H1 (cell line): Measurements from ENCODE around the gene PIK3C2G. TPM values are rescaled to one million over a fixed set of nuclear protein-coding genes. Genes with fewer than 3 reads are reported as not detected.

Experiments used
- CTCF ChIA-PET: fragments of 300-600 bp; sonication (Branson Sonifier 250); formaldehyde crosslinking; loops from one replicate; lab custom pipeline; 2021; ENCODE audit not compliant: partially characterized antibody; lab: Charles Lee
- POLR2A ChIA-PET: fragments of 300-600 bp; sonication (Branson Sonifier 250); formaldehyde crosslinking; loops from one replicate; lab custom pipeline; 2021; ENCODE audit warnings: inconsistent platforms; ENCODE audit not compliant: partially characterized antibody; lab: Charles Lee
- DNase-seq, 2 experiments: peaks; one replicate each; pipeline versions ENCODE4 v3.0.0 to v3.0.0-alpha.2; 2010 to 2022; ENCODE audit warnings: low spot score in 2 of 2, low read depth in 1 of 2, mixed read lengths in 1 of 2
- FAIRE-seq: peaks from 2 replicates; lab custom pipeline; 2011; peaks lifted over from hg19 to GRCh38; lab: Jason Lieb, UNC
- H2AFZ ChIP-seq: 2 replicates; pipeline ENCODE4 v1.8.1; 2012; ENCODE audit warnings: low read length, inconsistent platforms
- H2AK5ac ChIP-seq: 2 replicates; pipeline ENCODE4 v1.6.1; 2013; ENCODE audit warnings: low read depth, low read length
- H2BK120ac ChIP-seq: replicated peaks from 2 replicates; pipeline ENCODE3; 2013; ENCODE audit warnings: low read depth, low read length, inconsistent platforms
- H2BK12ac ChIP-seq: 2 replicates; pipeline ENCODE4 v1.6.1; 2013; ENCODE audit warnings: low read depth, low read length
- H2BK15ac ChIP-seq: 2 replicates; pipeline ENCODE4 v1.6.1; 2013; ENCODE audit warnings: low read length
- H2BK20ac ChIP-seq: 2 replicates; pipeline ENCODE4 v1.6.1; 2013; ENCODE audit warnings: low read length
- H2BK5ac ChIP-seq: 2 replicates; pipeline ENCODE4 v1.6.1; 2013; ENCODE audit warnings: low read depth, low read length
- H3K14ac ChIP-seq: 2 replicates; pipeline ENCODE4 v1.6.1; 2013; ENCODE audit warnings: inconsistent platforms; ENCODE audit not compliant: insufficient read length
- H3K18ac ChIP-seq: 2 replicates; pipeline ENCODE4 v1.6.1; 2013; ENCODE audit warnings: low read length; ENCODE audit errors: extremely low read depth
- H3K23ac ChIP-seq: 2 replicates; pipeline ENCODE4 v1.6.1; 2013; ENCODE audit warnings: inconsistent platforms; ENCODE audit not compliant: insufficient read length
- H3K23me2 ChIP-seq: 2 replicates; pipeline ENCODE4 v1.6.1; 2013; ENCODE audit warnings: low read depth, low read length
- H3K27ac ChIP-seq: 2 replicates; pipeline ENCODE4 v1.6.1; 2011; ENCODE audit warnings: low read depth, low read length, inconsistent platforms
- H3K27me3 ChIP-seq, 4 experiments: replicated peaks in 1 of 4; 1 replicate in 1 of 4; 2 replicates in 3 of 4; pipeline versions ENCODE4 v1.6.1 to v1.8.1; 2011 to 2013; ENCODE audit warnings: low read length in 3 of 4, mild to moderate bottlenecking in 3 of 4, inconsistent platforms in 2 of 4, mixed read lengths in 2 of 4, moderate library complexity in 1 of 4; ENCODE audit not compliant: control insufficient read depth in 3 of 4, insufficient read depth in 3 of 4; ENCODE audit errors: extremely low read depth in 1 of 4
- H3K36me3 ChIP-seq, 4 experiments: 2 replicates each; pipeline versions ENCODE4 v1.6.1 to v1.8.1; 2011 to 2013; ENCODE audit warnings: mild to moderate bottlenecking in 4 of 4, low read length in 3 of 4, moderate library complexity in 2 of 4, control low read depth in 1 of 4, inconsistent platforms in 1 of 4; ENCODE audit not compliant: insufficient read depth in 4 of 4, control insufficient read depth in 2 of 4
- H3K4ac ChIP-seq: replicated peaks from 2 replicates; pipeline ENCODE3; 2013; ENCODE audit warnings: low read length, low read depth, mixed read lengths, inconsistent platforms; ENCODE audit not compliant: insufficient read length
- H3K4me1 ChIP-seq, 4 experiments: replicated peaks in 1 of 4; 1 replicate in 1 of 4; 2 replicates in 3 of 4; pipeline versions ENCODE4 v1.6.1 to v1.8.1; 2011 to 2013; ENCODE audit warnings: low read length in 3 of 4, inconsistent platforms in 2 of 4, mixed read lengths in 1 of 4; ENCODE audit not compliant: insufficient read depth in 4 of 4, control insufficient read depth in 3 of 4
- H3K4me2 ChIP-seq, 2 experiments: 2 replicates each; pipeline versions ENCODE4 v1.6.1 to v1.8.1; 2011 to 2013; ENCODE audit warnings: low read depth in 2 of 2, low read length in 2 of 2, control low read depth in 1 of 2, inconsistent platforms in 1 of 2, mild to moderate bottlenecking in 1 of 2; ENCODE audit not compliant: insufficient read depth in 1 of 2
- H3K4me3 ChIP-seq, 4 experiments: fragments of 200-600, 300-600 bp in 1 of 4; sonication (generic), shearing (Covaris generic), sonication (Bioruptor Twin) in 1 of 4; 2 replicates each; pipeline versions ENCODE4 v1.5.1 to v1.8.1; 2011 to 2016; ENCODE audit warnings: low read length in 4 of 4, low read depth in 3 of 4, control low read depth in 2 of 4, inconsistent platforms in 2 of 4, mild to moderate bottlenecking in 2 of 4, mixed read lengths in 1 of 4, moderate library complexity in 1 of 4; ENCODE audit not compliant: insufficient read depth in 2 of 4; ENCODE audit errors: extremely low read depth in 1 of 4
- H3K56ac ChIP-seq: replicated peaks from 2 replicates; pipeline ENCODE3; 2013; ENCODE audit warnings: low read depth, mild to moderate bottlenecking, mixed read lengths, low read length, inconsistent platforms; ENCODE audit not compliant: insufficient read length
- H3K79me1 ChIP-seq: 2 replicates; pipeline ENCODE4 v1.6.1; 2013; ENCODE audit warnings: low read depth, low read length, control low read depth
- H3K79me2 ChIP-seq, 2 experiments: 2 replicates each; pipeline versions ENCODE4 v1.6.1 to v1.8.1; 2012 to 2013; ENCODE audit warnings: low read length in 2 of 2, mild to moderate bottlenecking in 2 of 2, inconsistent platforms in 1 of 2; ENCODE audit not compliant: insufficient read depth in 2 of 2, control insufficient read depth in 1 of 2
- H3K9ac ChIP-seq, 4 experiments: replicated peaks in 1 of 4; 1 replicate in 1 of 4; 2 replicates in 3 of 4; pipeline versions ENCODE4 v1.6.1 to v1.8.1; 2011 to 2013; ENCODE audit warnings: low read depth in 3 of 4, low read length in 3 of 4, control low read depth in 2 of 4, mild to moderate bottlenecking in 2 of 4, moderate library complexity in 2 of 4, inconsistent platforms in 1 of 4; ENCODE audit errors: extremely low read depth in 1 of 4
- H3K9me3 ChIP-seq, 2 experiments: 2 replicates each; pipeline versions ENCODE4 v1.6.1 to v1.8.1; 2012 to 2013; ENCODE audit warnings: mild to moderate bottlenecking in 2 of 2, moderate library complexity in 2 of 2, control low read depth in 1 of 2, inconsistent platforms in 1 of 2, low read depth in 1 of 2, low read length in 1 of 2, mixed read lengths in 1 of 2; ENCODE audit not compliant: insufficient read depth in 2 of 2
- H4K20me1 ChIP-seq, 2 experiments: replicated peaks in 1 of 2; 2 replicates each; pipeline versions ENCODE3 to v1.8.1; 2011 to 2013; ENCODE audit warnings: inconsistent platforms in 2 of 2, low read length in 2 of 2, mild to moderate bottlenecking in 1 of 2; ENCODE audit not compliant: insufficient read depth in 2 of 2, control insufficient read depth in 1 of 2
- H4K5ac ChIP-seq: 2 replicates; pipeline ENCODE4 v1.6.1; 2013; ENCODE audit warnings: low read length, low read depth, mixed read lengths, inconsistent platforms; ENCODE audit not compliant: insufficient read length
- H4K8ac ChIP-seq: 2 replicates; pipeline ENCODE4 v1.8.0; 2013; ENCODE audit warnings: mild to moderate bottlenecking, moderate library complexity, low read length, inconsistent platforms; ENCODE audit not compliant: insufficient read depth; ENCODE audit errors: extremely low read depth
- H4K91ac ChIP-seq: replicated peaks from 2 replicates; pipeline ENCODE3; 2013; ENCODE audit warnings: low read length, mixed read lengths, inconsistent platforms; ENCODE audit not compliant: insufficient read length
- WGBS, 2 experiments: shearing (Covaris generic) in 1 of 2; methylation state at CpG; one replicate each; pipeline versions ENCODE4 v1.1.6 to v1.1.7; 2013 to 2015; ENCODE audit warnings: low lambda C conversion rate in 2 of 2, mixed read lengths in 2 of 2, inconsistent platforms in 1 of 2, low coverage in 1 of 2, missing lambda C conversion rate in 1 of 2; ENCODE audit not compliant: insufficient replicate concordance in 2 of 2, insufficient coverage in 1 of 2, insufficient read length in 1 of 2; ENCODE audit errors: extremely low coverage in 1 of 2, missing lambda C conversion rate in 1 of 2; 5-methylcytosine and 5-hydroxymethylcytosine counted together
- polyA plus RNA-seq, 7 experiments: library from polyadenylated mRNA; depleted of rRNA in 3 of 7; stranded (reverse) in 5 of 7; unstranded in 2 of 7; fragments of >200 nt in 5 of 7; fragments of 200-250 nt in 2 of 7; gene quantifications; 1 replicate in 5 of 7; 2 replicates in 1 of 7; 4 replicates in 1 of 7; pipeline versions ENCODE4 v1.2.1 to v1.2.3, GENCODE V29; 2011 to 2013; ENCODE audit warnings: missing spikeins in 2 of 7, mixed read lengths in 2 of 7
- total RNA-seq: library from RNA; stranded (reverse); fragmentation: NEBNext Ultra II Directional; extraction: Animal tissue kit (Norgen Biotek cat#: 25700); gene quantifications from 2 replicates; pipeline ENCODE4 v1.2.1, GENCODE V29; 2021
- TF ChIP-seq, protein P1 (sequence below): IDR thresholded peaks from 2 replicates; pipeline ENCODE4 v1.6.1; 2011; ENCODE audit warnings: low read depth, mild to moderate bottlenecking, low read length; ENCODE audit not compliant: insufficient read depth
- TF ChIP-seq, protein P2 (sequence below): IDR thresholded peaks from 2 replicates; pipeline ENCODE4 v1.6.1; 2012; ENCODE audit warnings: inconsistent platforms

Gene PIK3C2G
- total and polyA plus RNA-seq, 2 of the 8 experiments (the other 6 are each of a cell fraction or from before 2014, with no cell fraction given), result not detected

DNA sequence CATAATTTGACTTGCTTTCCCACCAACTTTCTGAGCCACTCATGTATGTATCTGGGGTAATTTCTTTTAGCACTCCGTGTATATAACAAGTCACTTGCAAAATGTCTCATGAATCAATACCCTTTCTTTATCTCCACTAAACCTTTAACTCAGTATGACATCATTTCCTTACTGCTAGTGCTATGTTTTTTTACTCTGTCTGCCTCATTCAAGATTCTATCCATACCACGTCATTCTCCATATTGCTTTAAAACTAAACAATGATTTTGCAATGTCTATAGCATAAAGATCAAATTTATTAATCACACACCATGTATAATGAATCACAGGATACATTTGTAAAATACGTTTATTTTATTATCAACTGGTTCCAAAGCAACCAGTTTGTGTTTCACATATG lies 178.2 kb downstream of the PIK3C2G start:
- H3K23ac ChIP-seq, result no peak overlapping the region
- H2BK12ac ChIP-seq, result no peak overlapping the region
- H4K5ac ChIP-seq, result no peak overlapping the region
- no peak overlapping the region for H3K27ac ChIP-seq
- ChIA-PET POLR2A (no interaction called here), CTCF (interaction anchor here (2.8 kb wide), 1 partner anchor 9 kb away, joined by 7 read pairs; no protein-coding TSS in a partner anchor)
- no peaks in the 10 kb centered on the region for H3K9me3 ChIP-seq
- H3K4me2 ChIP-seq, result no peak overlapping the region
- no peak overlapping the region for H2AFZ ChIP-seq
- no peaks in the 10 kb centered on the region for H3K4me1 ChIP-seq
- no peak overlapping the region for H3K18ac ChIP-seq
- H4K91ac ChIP-seq, result no peak overlapping the region
- WGBS, 2 experiments, result 93% methylated on average over 3 of the region's 3 CpGs; no CpG with 5 or more reads in 1 of the 2 experiments
- no peak overlapping the region for H3K4me3 ChIP-seq
- no peak overlapping the region for H3K56ac ChIP-seq
- H2BK5ac ChIP-seq, result no peak overlapping the region
- H3K79me1 ChIP-seq, result no peaks in the 10 kb centered on the region
- H3K27me3 ChIP-seq, result no peaks in the 10 kb centered on the region
- no peak overlapping the region for H2AK5ac ChIP-seq
- no peak for DNase-seq
- TF ChIP-seq, protein P1, sequence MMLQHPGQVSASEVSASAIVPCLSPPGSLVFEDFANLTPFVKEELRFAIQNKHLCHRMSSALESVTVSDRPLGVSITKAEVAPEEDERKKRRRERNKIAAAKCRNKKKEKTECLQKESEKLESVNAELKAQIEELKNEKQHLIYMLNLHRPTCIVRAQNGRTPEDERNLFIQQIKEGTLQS, result no peak
- TF ChIP-seq, protein P2, sequence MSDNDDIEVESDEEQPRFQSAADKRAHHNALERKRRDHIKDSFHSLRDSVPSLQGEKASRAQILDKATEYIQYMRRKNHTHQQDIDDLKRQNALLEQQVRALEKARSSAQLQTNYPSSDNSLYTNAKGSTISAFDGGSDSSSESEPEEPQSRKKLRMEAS, result no peak
- no peak overlapping the region for H3K4ac ChIP-seq
- FAIRE-seq, result no peak
- H2BK20ac ChIP-seq, result no peak overlapping the region
- no peak overlapping the region for H3K14ac ChIP-seq
- no peak overlapping the region for H4K8ac ChIP-seq
- H4K20me1 ChIP-seq, result no peaks in the 10 kb centered on the region
- H3K36me3 ChIP-seq, result no peaks in the 10 kb centered on the region
- no peak overlapping the region for H2BK15ac ChIP-seq
- no peak overlapping the region for H2BK120ac ChIP-seq
- H3K23me2 ChIP-seq, result no peaks in the 10 kb centered on the region
- no peaks in the 10 kb centered on the region for H3K79me2 ChIP-seq
- H3K9ac ChIP-seq, result no peak overlapping the region
